ENCODE data around the gene DYRK2. TPM values are rescaled to one million over a fixed set of nuclear protein-coding genes. Genes with fewer than 3 reads are reported as not detected.

Gene DYRK2
- total RNA-seq, 1 experiment from 2014 or later: 28.6 TPM

GRCh38 chr12:67693894-67694293 lies 45.3 kb downstream of the DYRK2 start:
- DNase-seq (ENCODE audit: low spot score): no peak
- H3K36me3 ChIP-seq (ENCODE audit: insufficient read depth, low read length, poor library complexity, severe bottlenecking): no peaks in the 10 kb centered on the region
- no peaks in the 10 kb centered on the region for H3K27me3 ChIP-seq (replicated peaks; ENCODE audit: insufficient read depth, low read depth, low read length, poor library complexity)
- H3K4me1 ChIP-seq (ENCODE audit: insufficient read depth, low read length, poor library complexity, severe bottlenecking): no peaks in the 10 kb centered on the region
- no peaks in the 10 kb centered on the region for H3K9me3 ChIP-seq (ENCODE audit: low read depth, low read length, poor library complexity, severe bottlenecking)
- POLR2A ChIA-PET (ENCODE audit: low non-redundant PET): no interaction called here
- H3K4me3 ChIP-seq (ENCODE audit: low read depth, low read length, poor library complexity, severe bottlenecking): no peak overlapping the region
- intact Hi-C loops (cut with micrococcal nuclease; ENCODE audit: unreplicated experiment): no loop called here
- H3K27ac ChIP-seq (ENCODE audit: low read depth, low read length, poor library complexity, severe bottlenecking): no peak overlapping the region
- TF ChIP-seq EZH2 (IDR thresholded peaks at IDR 0.05; ENCODE audit: borderline replicate concordance, low read depth, low read length, poor library complexity, severe bottlenecking): no peak
- TF ChIP-seq, protein P1, sequence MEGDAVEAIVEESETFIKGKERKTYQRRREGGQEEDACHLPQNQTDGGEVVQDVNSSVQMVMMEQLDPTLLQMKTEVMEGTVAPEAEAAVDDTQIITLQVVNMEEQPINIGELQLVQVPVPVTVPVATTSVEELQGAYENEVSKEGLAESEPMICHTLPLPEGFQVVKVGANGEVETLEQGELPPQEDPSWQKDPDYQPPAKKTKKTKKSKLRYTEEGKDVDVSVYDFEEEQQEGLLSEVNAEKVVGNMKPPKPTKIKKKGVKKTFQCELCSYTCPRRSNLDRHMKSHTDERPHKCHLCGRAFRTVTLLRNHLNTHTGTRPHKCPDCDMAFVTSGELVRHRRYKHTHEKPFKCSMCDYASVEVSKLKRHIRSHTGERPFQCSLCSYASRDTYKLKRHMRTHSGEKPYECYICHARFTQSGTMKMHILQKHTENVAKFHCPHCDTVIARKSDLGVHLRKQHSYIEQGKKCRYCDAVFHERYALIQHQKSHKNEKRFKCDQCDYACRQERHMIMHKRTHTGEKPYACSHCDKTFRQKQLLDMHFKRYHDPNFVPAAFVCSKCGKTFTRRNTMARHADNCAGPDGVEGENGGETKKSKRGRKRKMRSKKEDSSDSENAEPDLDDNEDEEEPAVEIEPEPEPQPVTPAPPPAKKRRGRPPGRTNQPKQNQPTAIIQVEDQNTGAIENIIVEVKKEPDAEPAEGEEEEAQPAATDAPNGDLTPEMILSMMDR (conservative IDR thresholded peaks at IDR 0.05; ENCODE audit: low read depth, low read length): no peak
- CTCF ChIA-PET: no interaction called here
- no TSS peak for BruUV-seq (replicated peaks)

DNA sequence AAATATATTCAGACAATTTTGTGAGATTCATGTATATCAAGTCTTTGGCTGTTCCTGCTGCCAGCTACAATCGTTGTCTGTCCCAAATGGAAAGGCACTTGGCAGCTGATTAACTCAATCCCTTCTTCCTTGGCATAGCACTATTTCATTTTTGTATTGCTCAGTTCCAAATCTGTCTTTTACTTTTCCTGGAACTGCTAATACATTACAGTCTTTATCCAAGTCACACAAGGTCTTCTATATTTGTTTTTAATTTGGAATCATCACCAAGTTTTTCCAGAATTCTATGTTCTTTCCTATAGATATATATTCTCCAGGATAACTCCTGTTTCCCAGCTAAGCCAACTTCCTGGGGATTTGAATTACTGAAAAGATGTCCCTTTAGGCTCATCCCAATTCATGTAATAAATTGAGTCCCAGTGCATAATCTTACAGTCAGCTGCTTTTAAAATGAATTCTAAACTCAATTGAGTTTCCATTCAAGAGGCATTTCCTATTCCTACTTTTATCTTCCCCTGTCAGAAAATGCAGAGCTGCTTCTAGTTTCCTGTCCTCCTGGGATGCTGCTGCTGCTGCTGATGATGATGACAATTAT lies 45.9 kb downstream of the DYRK2 start:
- TF ChIP-seq, protein P1 (conservative IDR thresholded peaks at IDR 0.05; ENCODE audit: low read depth, low read length): no peak
- no peak for TF ChIP-seq EZH2 (IDR thresholded peaks at IDR 0.05; ENCODE audit: borderline replicate concordance, low read depth, low read length, poor library complexity, severe bottlenecking)
- Histone ChIP-seq H3K4me1 (ENCODE audit: insufficient read depth, low read length, poor library complexity, severe bottlenecking) (no peaks in the 10 kb centered on the region), H3K4me3 (ENCODE audit: low read depth, low read length, poor library complexity, severe bottlenecking) (no peak overlapping the region), H3K9me3 (ENCODE audit: low read depth, low read length, poor library complexity, severe bottlenecking) (no peaks in the 10 kb centered on the region), H3K36me3 (ENCODE audit: insufficient read depth, low read length, poor library complexity, severe bottlenecking) (no peaks in the 10 kb centered on the region), H3K27ac (ENCODE audit: low read depth, low read length, poor library complexity, severe bottlenecking) (no peak overlapping the region), H3K27me3 (replicated peaks; ENCODE audit: insufficient read depth, low read depth, low read length, poor library complexity) (no peaks in the 10 kb centered on the region)
- ChIA-PET POLR2A (ENCODE audit: low non-redundant PET) (no interaction called here), CTCF (no interaction called here)
- no TSS peak for BruUV-seq (replicated peaks)
- no peak for DNase-seq (ENCODE audit: low spot score)
- intact Hi-C loops (cut with micrococcal nuclease; ENCODE audit: unreplicated experiment): no loop called here

GRCh38 chr12:67695974-67696373 lies 47.4 kb downstream of the DYRK2 start:
- TF ChIP-seq, protein P1 (conservative IDR thresholded peaks at IDR 0.05; ENCODE audit: low read depth, low read length): no peak
- no peak for TF ChIP-seq EZH2 (IDR thresholded peaks at IDR 0.05; ENCODE audit: borderline replicate concordance, low read depth, low read length, poor library complexity, severe bottlenecking)
- no TSS peak for BruUV-seq (replicated peaks)
- Histone ChIP-seq H3K9me3 (ENCODE audit: low read depth, low read length, poor library complexity, severe bottlenecking) (no peaks in the 10 kb centered on the region), H3K27ac (ENCODE audit: low read depth, low read length, poor library complexity, severe bottlenecking) (no peak overlapping the region), H3K27me3 (replicated peaks; ENCODE audit: insufficient read depth, low read depth, low read length, poor library complexity) (no peaks in the 10 kb centered on the region), H3K4me1 (ENCODE audit: insufficient read depth, low read length, poor library complexity, severe bottlenecking) (no peaks in the 10 kb centered on the region), H3K4me3 (ENCODE audit: low read depth, low read length, poor library complexity, severe bottlenecking) (no peak overlapping the region), H3K36me3 (ENCODE audit: insufficient read depth, low read length, poor library complexity, severe bottlenecking) (no peaks in the 10 kb centered on the region)
- POLR2A ChIA-PET (ENCODE audit: low non-redundant PET): no interaction called here
- intact Hi-C loops (cut with micrococcal nuclease; ENCODE audit: unreplicated experiment): no loop called here
- DNase-seq (ENCODE audit: low spot score): no peak
- CTCF ChIA-PET: no interaction called here
